A673 (cell line): ENCODE measurements around the gene ESRRB.

Source experiments
- EZH2 ChIP-seq: fragments of 200-600 bp; sonication (generic); IDR thresholded peaks from 2 replicates; pipeline ENCODE4 v1.6.1; 2017; ENCODE audit warnings: borderline replicate concordance, low read depth, mild to moderate bottlenecking, mixed read lengths, antibody characterized with exemption, low read length; ENCODE audit not compliant: poor library complexity, severe bottlenecking
- TF ChIP-seq, protein P1 (sequence below): fragments of 300-800, 200-600 bp; sonication (generic); conservative IDR thresholded peaks from 2 replicates; pipeline ENCODE4 v1.5.1; 2017; ENCODE audit warnings: low read depth, mild to moderate bottlenecking, antibody characterized with exemption, low read length, moderate library complexity, mixed read lengths

DNA sequence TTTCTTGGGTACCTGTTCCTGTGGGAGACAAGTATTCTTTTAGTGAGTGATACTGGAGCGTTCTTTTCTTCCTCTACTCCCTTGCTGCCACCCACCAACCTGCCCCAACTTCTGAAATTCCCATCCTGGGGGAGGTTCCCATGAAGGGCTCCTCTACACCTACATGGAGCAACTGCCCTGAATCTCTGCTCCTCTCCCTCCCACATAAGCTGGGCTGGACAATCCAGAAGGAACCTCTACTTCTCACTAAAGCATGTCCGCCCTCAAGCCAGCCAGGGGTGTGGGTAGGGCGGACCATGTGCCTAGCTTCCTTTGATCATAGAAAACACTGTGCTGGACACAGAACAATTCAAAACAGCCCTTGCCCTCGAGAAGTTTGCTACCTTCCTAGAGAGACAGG, 25.9 kb upstream of the ESRRB start:
- TF ChIP-seq, protein P1, sequence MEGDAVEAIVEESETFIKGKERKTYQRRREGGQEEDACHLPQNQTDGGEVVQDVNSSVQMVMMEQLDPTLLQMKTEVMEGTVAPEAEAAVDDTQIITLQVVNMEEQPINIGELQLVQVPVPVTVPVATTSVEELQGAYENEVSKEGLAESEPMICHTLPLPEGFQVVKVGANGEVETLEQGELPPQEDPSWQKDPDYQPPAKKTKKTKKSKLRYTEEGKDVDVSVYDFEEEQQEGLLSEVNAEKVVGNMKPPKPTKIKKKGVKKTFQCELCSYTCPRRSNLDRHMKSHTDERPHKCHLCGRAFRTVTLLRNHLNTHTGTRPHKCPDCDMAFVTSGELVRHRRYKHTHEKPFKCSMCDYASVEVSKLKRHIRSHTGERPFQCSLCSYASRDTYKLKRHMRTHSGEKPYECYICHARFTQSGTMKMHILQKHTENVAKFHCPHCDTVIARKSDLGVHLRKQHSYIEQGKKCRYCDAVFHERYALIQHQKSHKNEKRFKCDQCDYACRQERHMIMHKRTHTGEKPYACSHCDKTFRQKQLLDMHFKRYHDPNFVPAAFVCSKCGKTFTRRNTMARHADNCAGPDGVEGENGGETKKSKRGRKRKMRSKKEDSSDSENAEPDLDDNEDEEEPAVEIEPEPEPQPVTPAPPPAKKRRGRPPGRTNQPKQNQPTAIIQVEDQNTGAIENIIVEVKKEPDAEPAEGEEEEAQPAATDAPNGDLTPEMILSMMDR: no peak
- TF ChIP-seq EZH2: no peak
